Effector memory CD4-positive, alpha-beta T cell (primary cell): ENCODE data around the gene PLAAT2.
A peak's percentile ranks its signal among the peaks of the same experiment; 100 is the strongest.
"Not testable (repeated sequence)": the region's sequence is repeated elsewhere in the genome, so short reads cannot be mapped to it uniquely, and the experiment has no call there.

Source experiments
- DNase-seq, 3 donors: peaks; one replicate each; pipeline ENCODE4 v3.0.0-alpha.2; 2020
- H3K27ac ChIP-seq: 2 replicates; pipeline ENCODE4 v1.7.0; 2013; ENCODE audit warnings: mild to moderate bottlenecking, low read length, moderate library complexity; ENCODE audit not compliant: insufficient read depth, poor library complexity, severe bottlenecking
- H3K27me3 ChIP-seq: replicated peaks from 2 replicates; pipeline ENCODE4 v1.7.0; 2013; ENCODE audit warnings: mild to moderate bottlenecking, low read length; ENCODE audit not compliant: insufficient read depth, control insufficient read depth, poor library complexity, severe bottlenecking
- H3K36me3 ChIP-seq: 2 replicates; pipeline ENCODE4 v1.7.0; 2013; ENCODE audit warnings: mild to moderate bottlenecking, low read length, moderate library complexity; ENCODE audit not compliant: control insufficient read depth, insufficient read depth
- H3K4me1 ChIP-seq: 2 replicates; pipeline ENCODE4 v1.7.0; 2013; ENCODE audit warnings: low read length, mild to moderate bottlenecking; ENCODE audit not compliant: control insufficient read depth, insufficient read depth, poor library complexity, severe bottlenecking
- H3K4me3 ChIP-seq: 2 replicates; pipeline ENCODE4 v1.7.0; 2013; ENCODE audit warnings: low read length, low read depth, mild to moderate bottlenecking; ENCODE audit not compliant: insufficient read depth, poor library complexity, severe bottlenecking
- H3K9me3 ChIP-seq: 2 replicates; pipeline ENCODE4 v1.7.0; 2013; ENCODE audit warnings: mild to moderate bottlenecking, low read length, moderate library complexity; ENCODE audit not compliant: control insufficient read depth

PLAAT2 gene

DNA sequence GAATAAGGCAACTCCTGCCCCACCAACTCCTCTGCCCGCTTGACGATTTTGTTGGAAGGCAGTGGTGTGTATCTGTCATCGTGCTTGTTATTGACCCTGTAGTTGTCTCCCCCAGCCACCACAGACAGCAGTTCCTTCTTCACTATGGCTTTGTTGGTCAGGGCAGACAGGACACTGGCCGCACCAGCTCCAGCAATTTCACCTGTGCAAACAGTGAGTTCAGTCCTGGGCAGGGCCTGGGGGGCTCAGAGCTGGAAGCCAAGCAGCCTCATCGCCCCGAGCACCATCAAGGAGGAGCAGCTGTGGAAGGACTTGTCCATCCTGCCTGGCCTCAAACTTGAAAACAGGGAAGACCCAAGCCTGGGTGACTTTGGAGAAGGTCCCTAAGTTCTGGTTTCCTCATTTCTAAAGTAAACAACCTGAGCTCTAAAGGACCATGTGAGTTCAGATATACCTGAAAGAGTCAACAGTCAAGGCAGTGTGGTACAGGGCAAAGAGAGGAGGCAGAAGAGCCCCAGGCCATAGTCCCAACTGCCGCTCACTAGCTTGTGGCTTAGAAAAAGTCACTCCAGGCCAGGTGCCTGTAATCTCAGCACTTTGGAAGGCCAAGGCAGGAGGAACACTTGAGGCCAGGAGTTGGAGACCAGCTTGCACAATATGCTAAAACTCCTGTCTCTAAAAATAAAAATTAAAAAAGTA lies 4.6 kb downstream of the PLAAT2 start:
- H3K9me3 ChIP-seq: no peaks in the 10 kb centered on the region
- H3K27me3 ChIP-seq: no peaks in the 10 kb centered on the region
- H3K27ac ChIP-seq: no peak overlapping the region
- peaks cover 21% of the 10 kb centered on the region for H3K4me1 ChIP-seq
- H3K36me3 ChIP-seq: no peaks in the 10 kb centered on the region
- H3K4me3 ChIP-seq: no peak overlapping the region
- no peak for DNase-seq

DNA sequence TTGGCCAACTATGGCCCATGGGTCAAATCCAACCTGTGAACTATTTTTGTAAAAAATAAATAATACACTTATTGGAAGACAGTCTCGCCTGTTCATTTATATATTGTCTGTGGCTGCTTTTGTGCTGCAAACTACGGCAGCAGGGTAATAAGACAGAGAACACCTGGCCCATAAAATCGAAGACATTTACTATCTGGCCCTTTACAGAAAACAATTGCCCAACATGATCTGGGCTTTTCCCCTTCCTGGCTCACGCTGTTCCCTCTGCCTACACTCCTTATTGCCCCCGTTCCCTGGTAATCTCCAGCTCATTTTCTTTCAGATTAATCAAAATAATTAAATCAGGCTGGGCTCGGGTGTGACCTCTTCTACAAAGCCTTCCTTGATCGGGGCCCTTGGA lies 5.6 kb downstream of the PLAAT2 start:
- Histone ChIP-seq H3K9me3 (no peaks in the 10 kb centered on the region), H3K4me3 (no peak overlapping the region), H3K36me3 (no peaks in the 10 kb centered on the region), H3K27ac (no peak overlapping the region), H3K27me3 (no peaks in the 10 kb centered on the region), H3K4me1 (peaks cover 31% of the 10 kb centered on the region)
- DNase-seq: no peak

- Histone ChIP-seq H3K27ac (no peak overlapping the region), H3K36me3 (no peaks in the 10 kb centered on the region), H3K4me3 (no peak overlapping the region), H3K27me3 (no peaks in the 10 kb centered on the region), H3K4me1 (peaks cover 32% of the 10 kb centered on the region), H3K9me3 (no peaks in the 10 kb centered on the region)
- DNase-seq: no peak
These were observed 6.7 kb downstream of the PLAAT2 start for GRCh38 chr11:63556404-63557013.

DNA sequence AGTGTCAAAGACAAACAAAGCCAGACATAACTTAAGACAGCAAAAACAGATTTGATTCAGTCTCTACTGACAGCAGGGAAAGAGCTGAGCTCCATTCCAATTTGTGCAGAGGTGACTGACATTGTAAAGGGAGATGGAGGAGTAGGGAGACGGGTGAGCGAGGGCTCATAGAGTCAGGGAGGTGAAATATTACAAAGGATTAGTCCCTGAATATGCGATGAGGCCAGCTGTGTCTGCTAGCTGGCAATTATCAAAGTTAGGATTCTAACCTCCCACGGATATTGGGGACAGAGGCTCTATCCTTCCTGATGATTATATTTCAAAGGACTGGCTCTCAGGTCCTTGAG lies 8.3 kb downstream of the PLAAT2 start:
- Histone ChIP-seq H3K9me3 (no peaks in the 10 kb centered on the region), H3K36me3 (no peaks in the 10 kb centered on the region), H3K27me3 (no peaks in the 10 kb centered on the region), H3K4me3 (no peak overlapping the region), H3K27ac (no peak overlapping the region), H3K4me1 (peaks cover 22% of the 10 kb centered on the region)
- no peak for DNase-seq

- Histone ChIP-seq H3K36me3 (no peaks in the 10 kb centered on the region), H3K4me3 (peak overlapping the region; percentile 24), H3K27me3 (no peaks in the 10 kb centered on the region), H3K9me3 (no peaks in the 10 kb centered on the region), H3K27ac (peak overlapping the region; percentile 63), H3K4me1 (peaks cover 22% of the 10 kb centered on the region)
- DNase-seq: peak in 2 of 3 donors; percentile 36 to 39
These were observed 9.4 kb downstream of the PLAAT2 start for GRCh38 chr11:63553759-63554158.

DNA sequence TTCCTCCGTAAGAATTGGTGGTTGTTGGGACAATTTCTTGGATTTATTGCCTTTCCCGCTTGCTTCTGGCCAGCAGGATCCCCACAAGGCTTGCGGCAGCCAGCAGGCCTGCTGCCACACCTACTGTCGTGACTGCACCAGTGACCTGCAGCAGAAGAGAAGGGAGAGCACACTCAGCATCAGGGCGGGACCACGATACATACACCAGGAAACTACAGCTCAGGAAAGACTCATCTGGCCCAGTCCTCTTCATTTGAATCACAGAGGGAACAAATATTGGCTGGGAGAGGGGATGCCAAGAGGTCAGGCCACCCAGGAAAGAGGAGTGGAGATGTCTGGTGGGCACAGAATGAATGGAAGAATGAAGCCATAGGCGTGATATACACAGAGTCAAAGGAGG lies 10.3 kb downstream of the PLAAT2 start:
- peaks cover 22% of the 10 kb centered on the region for H3K4me1 ChIP-seq
- no peak for DNase-seq
- no peaks in the 10 kb centered on the region for H3K27me3 ChIP-seq
- no peaks in the 10 kb centered on the region for H3K36me3 ChIP-seq
- no peak overlapping the region for H3K4me3 ChIP-seq
- H3K27ac ChIP-seq: no peak overlapping the region
- no peaks in the 10 kb centered on the region for H3K9me3 ChIP-seq

DNA sequence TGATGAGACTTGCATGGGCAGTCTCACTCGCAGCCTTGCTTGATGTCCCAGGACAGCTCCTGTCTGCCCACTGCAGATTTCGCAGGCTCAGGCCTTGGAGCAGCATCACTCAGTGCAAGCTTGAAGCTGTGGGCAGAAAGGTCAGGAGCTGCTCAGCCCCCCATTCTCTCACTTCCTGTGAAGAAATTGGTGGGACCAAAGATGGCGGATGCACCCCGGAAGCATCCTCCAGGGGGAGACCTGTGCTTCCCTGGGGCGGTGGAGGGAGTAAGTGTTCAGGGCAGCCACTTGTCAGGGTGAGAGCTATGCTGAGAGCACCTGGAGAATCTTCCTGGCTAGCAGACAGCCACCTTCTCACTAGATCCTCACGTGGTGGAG lies 11.3 kb downstream of the PLAAT2 start:
- no peaks in the 10 kb centered on the region for H3K9me3 ChIP-seq
- DNase-seq: no peak
- H3K4me3 ChIP-seq: no peak overlapping the region
- peak overlapping the region; percentile 13 for H3K27ac ChIP-seq
- peaks cover 22% of the 10 kb centered on the region for H3K4me1 ChIP-seq
- no peaks in the 10 kb centered on the region for H3K27me3 ChIP-seq
- H3K36me3 ChIP-seq: peaks cover 6% of the 10 kb centered on the region

DNA sequence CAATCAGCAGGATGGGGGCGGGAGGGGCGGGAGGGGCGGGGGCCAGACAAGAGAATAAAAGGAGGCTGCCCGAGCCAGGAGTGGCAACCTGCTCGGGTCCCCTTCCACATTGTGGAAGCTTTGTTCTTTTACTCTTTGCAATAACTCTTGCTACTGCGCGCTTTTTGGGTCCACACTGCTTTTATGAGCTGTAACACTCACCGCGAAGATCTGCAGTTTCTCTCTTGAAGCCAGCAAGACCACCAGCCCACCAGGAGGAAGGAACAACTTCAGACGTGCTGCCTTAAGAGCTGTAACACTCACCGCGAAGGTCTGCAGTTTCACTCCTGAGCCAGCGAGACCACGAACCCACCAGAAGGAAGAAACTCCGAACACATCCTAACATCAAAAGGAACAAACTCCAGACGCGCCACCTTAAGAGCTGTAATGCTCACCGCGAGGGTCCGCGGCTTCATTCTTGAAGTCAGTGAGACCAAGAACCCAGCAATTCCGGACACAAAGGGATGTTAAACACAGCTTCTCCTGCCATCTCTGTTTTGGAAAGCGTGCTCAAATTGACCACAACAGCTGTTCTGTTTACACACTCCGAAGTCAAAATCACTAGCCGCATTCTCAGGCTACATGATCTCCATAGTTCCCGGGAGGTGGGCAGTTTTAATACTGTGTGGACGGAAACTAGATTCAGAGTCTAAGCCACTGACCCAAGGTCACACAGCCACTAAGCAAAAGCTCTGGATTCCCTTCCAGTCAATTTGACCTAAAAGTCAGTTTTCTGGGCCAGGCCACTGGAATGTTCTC lies 11.9 kb downstream of the PLAAT2 start:
- Histone ChIP-seq H3K4me1 (peaks cover 22% of the 10 kb centered on the region), H3K27ac (peak overlapping the region; percentile 13), H3K27me3 (no peaks in the 10 kb centered on the region), H3K4me3 (peak overlapping the region; percentile 18), H3K36me3 (peaks cover 10% of the 10 kb centered on the region), H3K9me3 (no peaks in the 10 kb centered on the region)
- no peak for DNase-seq

- not testable (repeated sequence) for DNase-seq, H3K27me3 ChIP-seq, H3K27ac ChIP-seq, H3K4me3 ChIP-seq, H3K9me3 ChIP-seq
- Histone ChIP-seq H3K36me3 (peaks cover 20% of the 10 kb centered on the region), H3K4me1 (peaks cover 22% of the 10 kb centered on the region)
These were observed 13.0 kb downstream of the PLAAT2 start for GRCh38 chr11:63550156-63550700.

GRCh38 chr11:63549411-63549810 lies 13.8 kb downstream of the PLAAT2 start:
- DNase-seq: no peak
- Histone ChIP-seq H3K4me3 (no peak overlapping the region), H3K9me3 (no peaks in the 10 kb centered on the region), H3K27ac (no peak overlapping the region), H3K4me1 (peaks cover 20% of the 10 kb centered on the region), H3K27me3 (no peaks in the 10 kb centered on the region), H3K36me3 (peaks cover 28% of the 10 kb centered on the region)
